HepG2 (cell line): ENCODE data around the gene LCTL. TPM values are rescaled to one million over a fixed set of nuclear protein-coding genes. Genes with fewer than 3 reads are reported as not detected.

ENCODE experiments used
- IRF2 ChIP-seq: IDR thresholded peaks from 2 replicates; pipeline ENCODE4 v1.6.1; 2018; ENCODE audit warnings: missing genetic modification reagents, missing compliant biosample characterization
- PITX1 ChIP-seq: sonication (generic); formaldehyde crosslinking; IDR thresholded peaks from 2 replicates; pipeline ENCODE4 v1.5.1; 2020; ENCODE audit warnings: mild to moderate bottlenecking, missing genetic modification reagents
- RFX5 ChIP-seq: IDR thresholded peaks from 2 replicates; pipeline ENCODE4 v1.6.1; 2011; ENCODE audit warnings: low read depth, low read length, improper control_type of control experiment
- SOX5 ChIP-seq: IDR thresholded peaks from 2 replicates; pipeline ENCODE4 v1.6.1; 2016; ENCODE audit warnings: borderline replicate concordance
- XRCC5 ChIP-seq: fragments of 200-400 bp; formaldehyde crosslinking; optimal IDR thresholded peaks from 2 replicates; pipeline ENCODE3; 2017; ENCODE audit warnings: mild to moderate bottlenecking, low read length
- ZMAT3 ChIP-seq: sonication (generic); formaldehyde crosslinking; conservative IDR thresholded peaks from 2 replicates; pipeline ENCODE4 v1.7.0; 2021; ENCODE audit warnings: missing genetic modification reagents
- ZNF121 ChIP-seq: sonication (generic); formaldehyde crosslinking; IDR thresholded peaks from 2 replicates; pipeline ENCODE4 v1.5.0; 2020; ENCODE audit warnings: mild to moderate bottlenecking, missing genetic modification reagents
- polyA plus RNA-seq, 8 experiments: library from polyadenylated mRNA; depleted of rRNA in 3 of 8; stranded (reverse) in 7 of 8; unstranded in 1 of 8; fragments of >200 nt; fragmentation: Illumina TruSeq in 4 of 8; extraction: Trizol in 4 of 8; gene quantifications; 2 replicates each; pipeline versions ENCODE4 v1.2.1 to v1.2.3, GENCODE V29; 2011 to 2016; ENCODE audit warnings: low read depth in 4 of 8, missing spikeins in 1 of 8, mixed read lengths in 1 of 8; ENCODE audit not compliant: insufficient read depth in 1 of 8
- total RNA-seq, 5 experiments: library from RNA; depleted of rRNA; stranded (reverse); fragments of >200 nt; fragmentation: Illumina TruSeq; extraction: Trizol; gene quantifications; 2 replicates each; pipeline ENCODE4 v1.2.3, GENCODE V29; 2016; ENCODE audit warnings: low read depth in 1 of 5
- TF ChIP-seq, protein P1 (sequence below): sonication (generic); formaldehyde crosslinking; IDR thresholded peaks from 2 replicates; pipeline ENCODE4 v1.4.0; 2020; ENCODE audit warnings: mild to moderate bottlenecking, missing genetic modification reagents, borderline replicate concordance

LCTL gene
- total and polyA plus RNA-seq, 2 of the 13 experiments (the other 11 are each of a cell fraction or from before 2014, with no cell fraction given): 0.96 to 1.4 TPM

DNA sequence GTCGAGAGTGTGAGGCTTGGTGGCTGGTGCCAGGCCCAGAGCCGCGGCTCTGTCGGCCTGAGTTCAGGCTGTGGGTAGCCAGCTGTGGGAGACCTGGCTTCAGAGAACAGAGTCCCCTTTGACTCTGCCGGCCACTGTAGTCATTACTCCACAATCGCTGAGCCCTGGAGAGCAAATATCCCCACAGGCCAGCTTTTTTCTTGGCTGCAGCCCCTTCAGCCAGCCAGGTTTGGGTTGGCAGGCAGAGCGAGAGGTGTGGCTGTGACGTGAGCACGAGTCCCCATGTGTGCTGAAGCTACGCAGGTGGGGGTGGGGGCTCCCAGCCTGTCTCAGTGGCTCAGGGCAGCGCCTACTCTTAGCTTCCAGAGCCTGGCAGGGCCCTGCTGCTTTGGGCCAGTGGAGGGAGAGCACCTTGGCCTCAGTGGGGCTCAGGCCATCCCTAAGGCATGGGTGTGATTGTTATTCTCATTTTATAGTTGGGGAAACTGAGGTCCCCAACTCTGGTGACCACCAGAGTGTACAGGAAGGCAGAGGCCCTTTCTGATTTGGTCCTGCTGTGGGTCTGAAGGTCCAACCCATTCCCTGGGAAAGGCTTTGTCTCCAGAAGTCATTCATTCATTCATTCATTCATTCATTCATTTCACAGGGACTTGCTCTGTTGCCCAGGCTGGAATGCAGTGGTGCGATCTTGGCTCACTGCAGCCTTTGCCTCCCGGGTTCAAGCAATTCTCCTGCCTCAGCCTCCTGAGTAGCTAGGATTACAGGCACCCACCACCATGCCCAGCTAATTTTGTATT is 45.7 kb upstream of the LCTL start (continued):
- TF ChIP-seq PITX1 (CRISPR knock-in tag): 0 out of 2 replicates have a peak, but pooled peaks have one; percentile 23
- no peak for TF ChIP-seq SOX5 (CRISPR knock-in tag)
- peak; percentile 62 for TF ChIP-seq ZNF121 (CRISPR knock-in tag)
- no peak for TF ChIP-seq ZMAT3 (CRISPR knock-in tag)
- peak; percentile 58; the same call in 1 of the 2 replicates for TF ChIP-seq RFX5
- peak; percentile 29 for TF ChIP-seq XRCC5
- TF ChIP-seq IRF2: no peak
- TF ChIP-seq, protein P1, sequence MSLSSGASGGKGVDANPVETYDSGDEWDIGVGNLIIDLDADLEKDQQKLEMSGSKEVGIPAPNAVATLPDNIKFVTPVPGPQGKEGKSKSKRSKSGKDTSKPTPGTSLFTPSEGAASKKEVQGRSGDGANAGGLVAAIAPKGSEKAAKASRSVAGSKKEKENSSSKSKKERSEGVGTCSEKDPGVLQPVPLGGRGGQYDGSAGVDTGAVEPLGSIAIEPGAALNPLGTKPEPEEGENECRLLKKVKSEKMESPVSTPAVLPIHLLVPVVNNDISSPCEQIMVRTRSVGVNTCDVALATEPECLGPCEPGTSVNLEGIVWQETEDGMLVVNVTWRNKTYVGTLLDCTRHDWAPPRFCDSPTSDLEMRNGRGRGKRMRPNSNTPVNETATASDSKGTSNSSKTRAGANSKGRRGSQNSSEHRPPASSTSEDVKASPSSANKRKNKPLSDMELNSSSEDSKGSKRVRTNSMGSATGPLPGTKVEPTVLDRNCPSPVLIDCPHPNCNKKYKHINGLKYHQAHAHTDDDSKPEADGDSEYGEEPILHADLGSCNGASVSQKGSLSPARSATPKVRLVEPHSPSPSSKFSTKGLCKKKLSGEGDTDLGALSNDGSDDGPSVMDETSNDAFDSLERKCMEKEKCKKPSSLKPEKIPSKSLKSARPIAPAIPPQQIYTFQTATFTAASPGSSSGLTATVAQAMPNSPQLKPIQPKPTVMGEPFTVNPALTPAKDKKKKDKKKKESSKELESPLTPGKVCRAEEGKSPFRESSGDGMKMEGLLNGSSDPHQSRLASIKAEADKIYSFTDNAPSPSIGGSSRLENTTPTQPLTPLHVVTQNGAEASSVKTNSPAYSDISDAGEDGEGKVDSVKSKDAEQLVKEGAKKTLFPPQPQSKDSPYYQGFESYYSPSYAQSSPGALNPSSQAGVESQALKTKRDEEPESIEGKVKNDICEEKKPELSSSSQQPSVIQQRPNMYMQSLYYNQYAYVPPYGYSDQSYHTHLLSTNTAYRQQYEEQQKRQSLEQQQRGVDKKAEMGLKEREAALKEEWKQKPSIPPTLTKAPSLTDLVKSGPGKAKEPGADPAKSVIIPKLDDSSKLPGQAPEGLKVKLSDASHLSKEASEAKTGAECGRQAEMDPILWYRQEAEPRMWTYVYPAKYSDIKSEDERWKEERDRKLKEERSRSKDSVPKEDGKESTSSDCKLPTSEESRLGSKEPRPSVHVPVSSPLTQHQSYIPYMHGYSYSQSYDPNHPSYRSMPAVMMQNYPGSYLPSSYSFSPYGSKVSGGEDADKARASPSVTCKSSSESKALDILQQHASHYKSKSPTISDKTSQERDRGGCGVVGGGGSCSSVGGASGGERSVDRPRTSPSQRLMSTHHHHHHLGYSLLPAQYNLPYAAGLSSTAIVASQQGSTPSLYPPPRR (CRISPR knock-in tag): no peak
- TF ChIP-seq, all 625 proteins: peak for 11
